Prostate gland (tissue), 2 donors: ENCODE data around the gene P3H2.

Experiments
- CTCF ChIP-seq, 4 experiments: fragments of 200-600 bp in 2 of 4; fragments of 450-650 bp in 2 of 4; sonication (generic) in 2 of 4; IDR thresholded peaks; 1 replicate in 3 of 4; 2 replicates in 1 of 4; pipeline ENCODE4 v1.5.1; 2016 to 2019; ENCODE audit warnings: antibody characterized with exemption in 4 of 4, mild to moderate bottlenecking in 2 of 4, moderate library complexity in 2 of 4
- POLR2A ChIP-seq: fragments of 450-650 bp; IDR thresholded peaks from one replicate; pipeline ENCODE4 v1.6.1; 2016; ENCODE audit warnings: antibody characterized with exemption, mild to moderate bottlenecking
- POLR2AphosphoS5 ChIP-seq: sonication (generic); formaldehyde crosslinking; IDR thresholded peaks from one replicate; pipeline ENCODE4 v1.6.1; 2017; ENCODE audit warnings: antibody characterized with exemption

GRCh38 chr3:190155752-190156151 lies 35.1 kb upstream of the P3H2 start:
- TF ChIP-seq CTCF (IDR thresholded peaks at IDR 0.05), result no peak
- no peak for TF ChIP-seq POLR2AphosphoS5
- no peak for TF ChIP-seq POLR2A
